ENCODE data around the gene EFHD1. TPM values are rescaled to one million over a fixed set of nuclear protein-coding genes. Genes with fewer than 3 reads are reported as not detected.

EFHD1 gene
- total RNA-seq, 2 experiments from 2014 or later = 6.0 to 6.6 TPM

DNA sequence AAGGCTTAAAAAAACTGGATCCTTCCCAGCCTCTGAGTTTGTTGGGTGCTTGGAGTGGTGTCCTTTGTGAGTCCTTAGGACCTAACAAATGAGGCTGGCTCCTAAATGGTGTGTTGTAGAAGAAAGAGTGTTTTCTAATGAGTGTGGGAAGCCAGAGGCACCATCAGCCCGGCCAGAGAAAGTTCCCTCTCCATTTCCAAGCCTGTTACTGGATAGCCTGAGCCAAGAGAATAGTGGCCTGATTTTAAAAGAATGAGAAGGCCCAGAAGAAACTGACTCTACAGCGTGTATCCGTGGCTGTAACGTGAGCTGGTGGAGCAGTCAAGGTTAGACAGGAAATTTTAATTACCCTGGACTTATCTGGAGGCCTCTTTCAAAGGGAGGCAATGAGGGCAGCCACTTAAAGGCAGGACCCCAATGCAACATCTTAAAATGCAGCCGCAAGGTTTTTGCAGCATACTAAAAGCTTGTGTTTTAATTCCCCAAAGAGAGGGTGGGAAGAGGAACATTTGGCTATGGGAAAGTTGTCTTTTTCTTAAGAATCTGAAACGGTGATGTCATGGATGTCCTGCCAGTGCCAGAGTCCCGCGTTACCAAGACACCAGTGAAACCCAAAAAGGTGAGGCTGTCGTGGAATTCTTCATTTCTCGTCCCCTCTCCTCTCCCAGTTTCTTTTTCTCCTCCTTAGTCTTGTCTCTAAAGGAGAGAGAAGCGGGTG lies 4.6 kb downstream of the EFHD1 start:
- DNase-seq (no peak), ATAC-seq (no peak)
- Mint-ChIP-seq H3K9me3 (ENCODE audit: insufficient read depth) (no peaks in the 10 kb centered on the region), H3K4me3 (no peak overlapping the region), H3K4me1 (ENCODE audit: low read depth) (peaks cover 4% of the 10 kb centered on the region), H3K36me3 (ENCODE audit: low read depth) (no peaks in the 10 kb centered on the region), H3K27me3 (ENCODE audit: low read depth) (peaks cover 40% of the 10 kb centered on the region), H3K27ac (no peak overlapping the region)
- POLR2A ChIA-PET = no interaction called here
- CTCF ChIA-PET = no interaction called here

- ATAC-seq (no peak), DNase-seq (no peak)
- CTCF ChIA-PET = no interaction called here
- H3K4me3 Mint-ChIP-seq = no peak overlapping the region
- POLR2A ChIA-PET = interaction anchor here (0.6 kb wide), 1 partner anchor 284 kb away, joined by 3 read pairs; no protein-coding TSS in a partner anchor
- no peaks in the 10 kb centered on the region for H3K36me3 Mint-ChIP-seq (ENCODE audit: low read depth)
- H3K9me3 Mint-ChIP-seq (ENCODE audit: insufficient read depth) = no peaks in the 10 kb centered on the region
- H3K4me1 Mint-ChIP-seq (ENCODE audit: low read depth) = peaks cover 4% of the 10 kb centered on the region
- peaks cover 25% of the 10 kb centered on the region for H3K27me3 Mint-ChIP-seq (ENCODE audit: low read depth)
- no peak overlapping the region for H3K27ac Mint-ChIP-seq
Measured at GRCh38 chr2:232641153-232641848, 7.9 kb downstream of the EFHD1 start.

DNA sequence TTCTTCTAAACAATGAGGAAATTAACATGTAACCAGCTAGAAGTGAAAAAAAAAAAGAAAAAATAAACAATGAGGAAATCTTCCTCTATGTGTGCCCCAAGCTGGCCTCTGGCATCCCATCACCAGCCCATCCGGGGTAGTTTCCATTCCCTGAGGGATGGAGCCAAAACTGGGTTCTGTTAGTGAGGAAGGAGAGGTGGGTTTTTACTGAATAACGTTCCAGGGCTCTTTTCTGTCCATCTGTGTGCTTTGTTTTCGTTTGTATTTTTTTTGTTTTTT lies 9.7 kb downstream of the EFHD1 start:
- no peak overlapping the region for H3K4me3 Mint-ChIP-seq
- ChIA-PET CTCF (no interaction called here), POLR2A (no interaction called here)
- no peaks in the 10 kb centered on the region for H3K36me3 Mint-ChIP-seq (ENCODE audit: low read depth)
- no peak for DNase-seq
- no peaks in the 10 kb centered on the region for H3K4me1 Mint-ChIP-seq (ENCODE audit: low read depth)
- H3K27me3 Mint-ChIP-seq (ENCODE audit: low read depth) = peaks cover 20% of the 10 kb centered on the region
- ATAC-seq = no peak
- H3K27ac Mint-ChIP-seq = no peak overlapping the region
- no peaks in the 10 kb centered on the region for H3K9me3 Mint-ChIP-seq (ENCODE audit: insufficient read depth)

DNA sequence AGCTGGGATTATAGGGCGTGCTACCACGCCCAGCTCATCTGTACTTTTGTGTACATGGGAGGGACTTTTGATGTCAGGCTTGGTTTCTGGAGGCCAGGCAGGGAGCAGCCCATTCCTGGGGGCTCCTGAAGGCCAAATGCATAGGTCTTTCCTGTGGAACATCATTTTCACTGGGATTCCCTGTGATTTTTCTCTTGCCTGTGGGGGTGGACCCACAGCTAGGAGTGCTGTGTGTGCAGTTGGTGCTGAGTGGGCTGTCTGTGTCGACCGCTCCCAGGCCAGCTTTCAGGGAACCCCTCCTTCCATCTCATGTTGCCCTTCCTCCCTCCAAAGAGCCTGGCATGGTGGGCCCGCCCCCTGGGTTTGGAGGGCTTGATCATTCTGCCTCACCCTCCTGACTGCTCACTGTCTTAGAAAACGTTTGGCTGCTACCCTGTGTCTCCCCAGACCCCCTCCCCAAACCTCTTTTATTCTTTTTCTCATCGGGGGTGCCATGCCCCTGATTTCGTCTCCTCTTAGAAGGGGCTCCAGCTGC lies 10.5 kb downstream of the EFHD1 start:
- Mint-ChIP-seq H3K36me3 (ENCODE audit: low read depth) (no peaks in the 10 kb centered on the region), H3K27me3 (ENCODE audit: low read depth) (peaks cover 14% of the 10 kb centered on the region), H3K27ac (no peak overlapping the region), H3K9me3 (ENCODE audit: insufficient read depth) (no peaks in the 10 kb centered on the region), H3K4me3 (no peak overlapping the region), H3K4me1 (ENCODE audit: low read depth) (no peaks in the 10 kb centered on the region)
- CTCF ChIA-PET = no interaction called here
- no peak for ATAC-seq
- POLR2A ChIA-PET = no interaction called here
- DNase-seq = no peak

GRCh38 chr2:232645061-232645460 lies 11.7 kb downstream of the EFHD1 start:
- no peak for ATAC-seq
- Mint-ChIP-seq H3K27ac (no peak overlapping the region), H3K36me3 (ENCODE audit: low read depth) (no peaks in the 10 kb centered on the region), H3K4me3 (no peak overlapping the region), H3K4me1 (ENCODE audit: low read depth) (no peaks in the 10 kb centered on the region), H3K9me3 (ENCODE audit: insufficient read depth) (no peaks in the 10 kb centered on the region), H3K27me3 (ENCODE audit: low read depth) (peaks cover 5% of the 10 kb centered on the region)
- DNase-seq = no peak
- CTCF ChIA-PET = no interaction called here
- POLR2A ChIA-PET = no interaction called here

GRCh38 chr2:232646726-232647125 lies 13.3 kb downstream of the EFHD1 start:
- POLR2A ChIA-PET = no interaction called here
- no peaks in the 10 kb centered on the region for H3K9me3 Mint-ChIP-seq (ENCODE audit: insufficient read depth)
- no peak for DNase-seq
- no peaks in the 10 kb centered on the region for H3K36me3 Mint-ChIP-seq (ENCODE audit: low read depth)
- no peaks in the 10 kb centered on the region for H3K4me1 Mint-ChIP-seq (ENCODE audit: low read depth)
- CTCF ChIA-PET = no interaction called here
- H3K27me3 Mint-ChIP-seq (ENCODE audit: low read depth) = peaks cover 5% of the 10 kb centered on the region
- H3K4me3 Mint-ChIP-seq = no peak overlapping the region
- H3K27ac Mint-ChIP-seq = no peak overlapping the region
- ATAC-seq = no peak

- ChIA-PET POLR2A (no interaction called here), CTCF (no interaction called here)
- DNase-seq (no peak), ATAC-seq (no peak)
- no peaks in the 10 kb centered on the region for H3K9me3 Mint-ChIP-seq (ENCODE audit: insufficient read depth)
- no peaks in the 10 kb centered on the region for H3K4me1 Mint-ChIP-seq (ENCODE audit: low read depth)
- H3K4me3 Mint-ChIP-seq = no peak overlapping the region
- peaks cover 5% of the 10 kb centered on the region for H3K27me3 Mint-ChIP-seq (ENCODE audit: low read depth)
- H3K27ac Mint-ChIP-seq = no peak overlapping the region
- no peaks in the 10 kb centered on the region for H3K36me3 Mint-ChIP-seq (ENCODE audit: low read depth)
Measured at GRCh38 chr2:232647261-232647660, 13.9 kb downstream of the EFHD1 start.

DNA sequence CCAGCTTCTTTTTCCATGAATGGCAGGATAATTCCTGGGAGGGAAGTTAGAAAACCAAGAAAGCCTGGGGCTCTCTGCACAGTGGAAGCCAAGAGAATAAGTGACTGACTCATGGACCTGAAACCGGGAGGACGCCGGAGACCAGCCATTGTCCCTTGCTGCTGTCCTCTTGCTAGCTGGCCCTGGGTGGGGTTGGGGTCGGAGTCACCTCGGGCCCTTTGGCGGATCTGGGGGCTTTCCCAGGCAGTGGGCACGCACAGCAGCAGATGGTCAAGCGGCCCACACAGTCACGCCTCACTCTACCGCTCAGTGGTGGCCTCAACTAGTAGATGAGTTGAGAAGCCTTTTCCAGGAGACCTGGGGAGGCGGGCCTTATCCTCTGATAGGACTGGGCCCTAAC lies 15.6 kb downstream of the EFHD1 start:
- Mint-ChIP-seq H3K9me3 (ENCODE audit: insufficient read depth) (no peaks in the 10 kb centered on the region), H3K36me3 (ENCODE audit: low read depth) (no peaks in the 10 kb centered on the region), H3K4me1 (ENCODE audit: low read depth) (no peaks in the 10 kb centered on the region), H3K4me3 (no peak overlapping the region), H3K27ac (no peak overlapping the region), H3K27me3 (ENCODE audit: low read depth) (no peaks in the 10 kb centered on the region)
- ChIA-PET CTCF (no interaction called here), POLR2A (no interaction called here)
- ATAC-seq (no peak), DNase-seq (no peak)

- no peak for ATAC-seq
- no peaks in the 10 kb centered on the region for H3K9me3 Mint-ChIP-seq (ENCODE audit: insufficient read depth)
- no peak overlapping the region for H3K27ac Mint-ChIP-seq
- ChIA-PET POLR2A (no interaction called here), CTCF (no interaction called here)
- no peaks in the 10 kb centered on the region for H3K36me3 Mint-ChIP-seq (ENCODE audit: low read depth)
- H3K4me1 Mint-ChIP-seq (ENCODE audit: low read depth) = no peaks in the 10 kb centered on the region
- DNase-seq = no peak
- no peak overlapping the region for H3K4me3 Mint-ChIP-seq
- peaks cover 5% of the 10 kb centered on the region for H3K27me3 Mint-ChIP-seq (ENCODE audit: low read depth)
Measured at GRCh38 chr2:232652505-232652851, 19.1 kb downstream of the EFHD1 start.

DNA sequence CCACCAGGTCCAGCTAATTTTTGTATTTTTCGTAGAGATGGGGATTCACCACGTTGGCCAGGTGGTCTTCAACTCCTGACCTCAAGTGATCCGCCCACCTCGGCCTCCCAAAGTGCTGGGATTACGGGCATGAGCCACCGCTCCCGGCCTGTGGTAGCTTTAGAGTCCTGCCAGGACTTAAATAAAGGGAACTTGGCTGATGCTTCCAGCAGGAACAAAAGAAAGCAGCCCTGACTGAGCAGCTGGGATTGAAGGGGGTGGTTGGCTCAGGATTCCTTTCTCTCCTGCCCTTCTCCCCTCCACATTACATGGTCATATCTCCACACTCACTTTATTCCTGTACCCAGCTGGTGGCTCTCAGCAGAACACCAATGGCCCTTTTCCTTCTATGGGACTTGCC lies 20.0 kb downstream of the EFHD1 start:
- Mint-ChIP-seq H3K4me1 (ENCODE audit: low read depth) (no peaks in the 10 kb centered on the region), H3K4me3 (no peak overlapping the region), H3K9me3 (ENCODE audit: insufficient read depth) (no peaks in the 10 kb centered on the region), H3K27me3 (ENCODE audit: low read depth) (peaks cover 5% of the 10 kb centered on the region), H3K36me3 (ENCODE audit: low read depth) (no peaks in the 10 kb centered on the region), H3K27ac (no peak overlapping the region)
- DNase-seq (no peak), ATAC-seq (no peak)
- CTCF ChIA-PET = no interaction called here
- POLR2A ChIA-PET = no interaction called here

DNA sequence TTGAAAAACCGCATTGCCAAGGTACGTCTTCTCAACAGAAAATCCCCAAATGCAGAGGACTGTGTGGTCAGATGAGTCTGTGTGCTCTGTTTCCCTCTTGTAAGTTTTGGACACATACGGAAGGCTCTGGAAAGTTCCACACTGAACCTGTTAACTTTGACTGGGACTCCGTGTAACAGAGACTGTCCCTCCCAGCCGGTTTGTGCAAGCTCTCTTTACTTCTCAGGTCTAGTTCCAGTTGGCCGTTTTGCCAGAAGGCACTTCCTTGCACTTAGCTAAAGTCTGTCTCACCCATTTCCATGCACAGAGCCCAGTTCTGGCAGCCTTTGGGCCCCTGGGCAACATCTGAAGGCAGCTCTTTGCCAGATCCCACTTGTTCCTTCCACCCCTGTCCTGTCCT lies 22.0 kb downstream of the EFHD1 start:
- Mint-ChIP-seq H3K27me3 (ENCODE audit: low read depth) (peaks cover 5% of the 10 kb centered on the region), H3K36me3 (ENCODE audit: low read depth) (no peaks in the 10 kb centered on the region)

GRCh38 chr2:232658217-232658785 lies 24.9 kb downstream of the EFHD1 start:
- no peak for DNase-seq
- CTCF ChIA-PET = no interaction called here
- no peaks in the 10 kb centered on the region for H3K9me3 Mint-ChIP-seq (ENCODE audit: insufficient read depth)

More for the DNA sequence above, 22.0 kb downstream of the EFHD1 start:
- DNase-seq (no peak), ATAC-seq (no peak)
- CTCF ChIA-PET = no interaction called here
- Mint-ChIP-seq H3K27ac (no peak overlapping the region), H3K4me1 (ENCODE audit: low read depth) (no peaks in the 10 kb centered on the region), H3K4me3 (no peak overlapping the region), H3K9me3 (ENCODE audit: insufficient read depth) (no peaks in the 10 kb centered on the region)
- POLR2A ChIA-PET = no interaction called here

More at GRCh38 chr2:232658217-232658785, 24.9 kb downstream of the EFHD1 start:
- H3K4me1 Mint-ChIP-seq (ENCODE audit: low read depth) = no peaks in the 10 kb centered on the region
- peaks cover 5% of the 10 kb centered on the region for H3K27me3 Mint-ChIP-seq (ENCODE audit: low read depth)
- no peak overlapping the region for H3K4me3 Mint-ChIP-seq
- ATAC-seq = no peak
- POLR2A ChIA-PET = no interaction called here
- no peaks in the 10 kb centered on the region for H3K36me3 Mint-ChIP-seq (ENCODE audit: low read depth)
- no peak overlapping the region for H3K27ac Mint-ChIP-seq

Data from activated CD8-positive, alpha-beta T cell treated with anti-CD3 and anti-CD28 coated beads, Interleukin-2, amount 10 ng/mL, durations not matched to agents 7 days and 5 days (primary cell).